Body of pancreas (tissue), 4 donors: ENCODE measurements around the gene NBEA. TPM values are rescaled to one million over a fixed set of nuclear protein-coding genes. Genes with fewer than 3 reads are reported as not detected.

Experiments
- ATAC-seq: fragments of 150-250 bp; one replicate; pipeline ENCODE4 v1.9.1; 2016
- DNase-seq, 4 donors: peaks; one replicate each; pipeline ENCODE4 v3.0.0-alpha.2; 2019
- H3K27ac ChIP-seq, 4 donors: fragments of 200-600 bp; sonication (generic); 1 replicate in 3 of 4; 2 replicates in 1 of 4; pipeline versions ENCODE4 v1.5.1 to v1.6.1; 2016 to 2019; ENCODE audit warnings: mild to moderate bottlenecking in 1 of 4, mixed read lengths in 1 of 4, moderate library complexity in 1 of 4
- H3K27me3 ChIP-seq, 2 donors: fragments of 200-600 bp; sonication (generic); one replicate each; pipeline ENCODE4 v1.6.0; 2016; ENCODE audit warnings: mild to moderate bottlenecking in 1 of 2
- H3K36me3 ChIP-seq, 2 donors: fragments of 200-600 bp; sonication (generic); replicated peaks in 1 of 2; 2 replicates each; pipeline ENCODE4 v1.5.1; 2016; ENCODE audit warnings: low read depth in 2 of 2; ENCODE audit not compliant: insufficient read depth in 1 of 2
- H3K4me1 ChIP-seq: fragments of 200-600 bp; sonication (generic); one replicate; pipeline ENCODE4 v1.6.0; 2016
- H3K4me3 ChIP-seq, 2 donors: fragments of 200-600 bp; sonication (generic); 1 replicate in 1 of 2; 2 replicates in 1 of 2; pipeline ENCODE4 v1.5.1; 2016 to 2019
- H3K9me3 ChIP-seq, 3 donors: fragments of 200-600 bp; sonication (generic); 1 replicate in 2 of 3; 2 replicates in 1 of 3; pipeline ENCODE4 v1.5.1; 2016
- POLR2A ChIP-seq, 3 donors: fragments of 450-650 bp; IDR thresholded peaks; one replicate each; pipeline ENCODE4 v1.6.1; 2016; ENCODE audit warnings: antibody characterized with exemption in 3 of 3, mild to moderate bottlenecking in 2 of 3
- WGBS, 2 donors: methylation state at CpG; one replicate each; pipeline ENCODE4 v1.1.5; 2017; 5-methylcytosine and 5-hydroxymethylcytosine counted together
- intact Hi-C: fragments of 100-400 bp; cut with DNase I; formaldehyde crosslinking; loops from one replicate; pipeline ENCODE4 v1.15.1; 2023
- total RNA-seq, 2 donors: library from RNA; depleted of rRNA; stranded (reverse); fragments of >200 nt; gene quantifications; one replicate each; pipeline ENCODE4 v1.1.0, GENCODE V29; 2016
- TF ChIP-seq, protein P1 (sequence below), 7 experiments: fragments of 450-650 bp in 4 of 7; fragments of 200-600 bp in 3 of 7; sonication (generic) in 3 of 7; IDR thresholded peaks; one replicate each; pipeline ENCODE4 v1.5.1; 2016 to 2019; ENCODE audit warnings: antibody characterized with exemption in 7 of 7

The NBEA gene
- total RNA-seq, 2 donors from 2014 or later = 9.6 to 19.1 TPM

DNA sequence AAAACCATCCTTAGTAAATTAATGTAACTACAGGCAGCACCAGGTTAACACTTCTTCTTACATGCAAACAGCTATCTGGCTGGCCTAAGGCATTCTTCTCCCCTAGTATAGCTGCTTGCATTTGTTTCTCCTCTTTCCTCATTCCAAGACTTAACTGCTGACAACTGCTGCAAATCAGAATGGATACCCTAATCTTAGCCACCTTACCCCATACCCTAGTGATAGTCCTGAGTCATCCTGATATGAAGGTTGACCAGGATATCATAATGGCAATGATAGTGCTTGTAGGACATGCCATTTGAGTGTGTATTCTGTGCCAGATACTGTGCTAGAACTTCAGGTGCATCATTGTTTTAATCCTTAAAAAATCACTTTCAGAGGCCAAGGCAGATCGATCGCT, 672.6 kb downstream of the NBEA start:
- Histone ChIP-seq H3K4me3 (no peak overlapping the region), H3K9me3 (no peaks in the 10 kb centered on the region), H3K27ac (no peak overlapping the region), H3K27me3 (no peaks in the 10 kb centered on the region), H3K4me1 (no peaks in the 10 kb centered on the region), H3K36me3 (no peaks in the 10 kb centered on the region)
- ATAC-seq = no peak
- DNase-seq = no peak
- whole genome bisulfite sequencing, 2 donors = 94 to 95% methylated on average over 2 of the region's 2 CpGs
- TF ChIP-seq, protein P1, sequence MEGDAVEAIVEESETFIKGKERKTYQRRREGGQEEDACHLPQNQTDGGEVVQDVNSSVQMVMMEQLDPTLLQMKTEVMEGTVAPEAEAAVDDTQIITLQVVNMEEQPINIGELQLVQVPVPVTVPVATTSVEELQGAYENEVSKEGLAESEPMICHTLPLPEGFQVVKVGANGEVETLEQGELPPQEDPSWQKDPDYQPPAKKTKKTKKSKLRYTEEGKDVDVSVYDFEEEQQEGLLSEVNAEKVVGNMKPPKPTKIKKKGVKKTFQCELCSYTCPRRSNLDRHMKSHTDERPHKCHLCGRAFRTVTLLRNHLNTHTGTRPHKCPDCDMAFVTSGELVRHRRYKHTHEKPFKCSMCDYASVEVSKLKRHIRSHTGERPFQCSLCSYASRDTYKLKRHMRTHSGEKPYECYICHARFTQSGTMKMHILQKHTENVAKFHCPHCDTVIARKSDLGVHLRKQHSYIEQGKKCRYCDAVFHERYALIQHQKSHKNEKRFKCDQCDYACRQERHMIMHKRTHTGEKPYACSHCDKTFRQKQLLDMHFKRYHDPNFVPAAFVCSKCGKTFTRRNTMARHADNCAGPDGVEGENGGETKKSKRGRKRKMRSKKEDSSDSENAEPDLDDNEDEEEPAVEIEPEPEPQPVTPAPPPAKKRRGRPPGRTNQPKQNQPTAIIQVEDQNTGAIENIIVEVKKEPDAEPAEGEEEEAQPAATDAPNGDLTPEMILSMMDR (IDR thresholded peaks at IDR 0.05) = no peak
- no peak for TF ChIP-seq POLR2A (IDR thresholded peaks at IDR 0.05)
- intact Hi-C loops = no loop called here

DNA sequence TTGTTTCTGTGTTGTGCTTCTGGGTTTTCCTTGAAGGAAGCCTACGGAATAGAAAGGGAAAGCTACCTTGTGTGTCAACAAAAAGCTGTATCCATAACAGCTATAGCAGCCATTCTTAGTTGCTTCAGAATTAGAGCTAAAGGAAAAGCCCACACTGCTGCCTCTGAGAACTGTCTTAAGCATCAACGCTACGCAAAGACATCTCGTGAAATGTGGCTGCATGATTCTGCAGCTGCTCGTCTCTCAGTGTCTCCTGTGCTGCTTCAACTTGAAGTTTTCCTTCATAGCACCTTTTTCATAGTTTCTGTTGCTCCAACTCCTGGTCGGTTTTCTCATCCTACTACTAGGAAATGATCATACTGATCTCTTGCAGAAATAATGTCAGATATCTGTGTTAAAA, 675.4 kb downstream of the NBEA start:
- intact Hi-C loops = no loop called here
- 78 to 83% methylated on average over 6 of the region's 6 CpGs for WGBS, 2 donors
- no peak for DNase-seq

GRCh38 chr13:35618565-35619083, 676.6 kb downstream of the NBEA start:
- H3K36me3 ChIP-seq = no peaks in the 10 kb centered on the region

More for the DNA sequence above, 675.4 kb downstream of the NBEA start:
- no peaks in the 10 kb centered on the region for H3K4me1 ChIP-seq
- H3K9me3 ChIP-seq = no peaks in the 10 kb centered on the region
- ATAC-seq = no peak
- no peaks in the 10 kb centered on the region for H3K27me3 ChIP-seq
- H3K4me3 ChIP-seq = no peak overlapping the region
- H3K27ac ChIP-seq = no peak overlapping the region
- TF ChIP-seq, protein P1 (IDR thresholded peaks at IDR 0.05) = no peak
- no peak for TF ChIP-seq POLR2A (IDR thresholded peaks at IDR 0.05)
- H3K36me3 ChIP-seq = no peaks in the 10 kb centered on the region

GRCh38 chr13:35621989-35622388, 679.9 kb downstream of the NBEA start:
- H3K27me3 ChIP-seq = no peaks in the 10 kb centered on the region
- no peak overlapping the region for H3K4me3 ChIP-seq
- H3K27ac ChIP-seq = no peak overlapping the region
- H3K36me3 ChIP-seq = no peaks in the 10 kb centered on the region
- TF ChIP-seq POLR2A (IDR thresholded peaks at IDR 0.05) = no peak
- TF ChIP-seq, protein P1 (IDR thresholded peaks at IDR 0.05) = no peak
- no peaks in the 10 kb centered on the region for H3K9me3 ChIP-seq
- no peak for DNase-seq
- intact Hi-C loops = no loop called here
- ATAC-seq = no peak
- no peaks in the 10 kb centered on the region for H3K4me1 ChIP-seq

More at GRCh38 chr13:35618565-35619083, 676.6 kb downstream of the NBEA start:
- 88 to 90% methylated on average over 5 of the region's 5 CpGs for WGBS, 2 donors
- TF ChIP-seq, protein P1 (IDR thresholded peaks at IDR 0.05) = no peak
- no peak for TF ChIP-seq POLR2A (IDR thresholded peaks at IDR 0.05)
- intact Hi-C loops = no loop called here
- H3K27me3 ChIP-seq = no peaks in the 10 kb centered on the region
- H3K27ac ChIP-seq = no peak overlapping the region
- H3K4me3 ChIP-seq = no peak overlapping the region
- H3K4me1 ChIP-seq = no peaks in the 10 kb centered on the region
- no peak for ATAC-seq
- H3K9me3 ChIP-seq = no peaks in the 10 kb centered on the region
- DNase-seq = no peak

DNA sequence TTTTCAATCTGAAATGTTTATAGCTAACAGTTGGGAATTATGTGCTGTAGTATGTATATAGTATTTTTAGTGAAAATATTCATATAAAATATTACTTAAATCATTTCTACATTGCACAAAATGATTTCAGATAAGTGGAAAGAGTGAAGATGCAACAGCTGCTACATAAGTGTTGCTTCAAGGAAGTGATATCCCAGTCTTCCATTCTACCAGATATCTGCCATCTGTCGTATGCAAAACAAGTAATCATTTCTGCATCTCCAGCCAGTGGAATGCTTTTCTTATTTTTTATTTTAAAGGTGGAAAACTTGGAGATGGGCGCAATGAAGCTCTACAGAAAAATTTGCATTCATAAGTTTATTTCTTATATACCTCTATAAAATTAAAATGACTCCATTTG, 687.0 kb downstream of the NBEA start:
- 82 to 95% methylated on average over 2 of the region's 2 CpGs for WGBS, 2 donors
- TF ChIP-seq POLR2A (IDR thresholded peaks at IDR 0.05) = no peak
- TF ChIP-seq, protein P1 (IDR thresholded peaks at IDR 0.05) = no peak
- Histone ChIP-seq H3K4me1 (no peaks in the 10 kb centered on the region), H3K27me3 (no peaks in the 10 kb centered on the region), H3K27ac (no peak overlapping the region), H3K4me3 (no peak overlapping the region), H3K36me3 (no peaks in the 10 kb centered on the region), H3K9me3 (no peaks in the 10 kb centered on the region)
- DNase-seq = no peak
- intact Hi-C loops = no loop called here
- no peak for ATAC-seq
